Measurements from ENCODE around the gene INTS11.

- TF ChIP-seq EZH2 (IDR thresholded peaks at IDR 0.05; ENCODE audit: low read length, unreplicated experiment): no peak
- TF ChIP-seq CTCF (conservative IDR thresholded peaks at IDR 0.05; ENCODE audit: low read depth, low read length): no peak
Observed at GRCh38 chr1:1334835-1335234, 10.4 kb upstream of the INTS11 start.

Data from PC-3 (cell line).